HG02840 (cell line): ENCODE data around the gene SPPL3.
"Not testable (repeated sequence)": the region's sequence is repeated elsewhere in the genome, so short reads cannot be mapped to it uniquely, and the experiment has no call there.

Experiments used
- ATAC-seq: cut with Tn5 transposase; IDR thresholded peaks from one replicate; pipeline ENCODE4 v1.9.1; 2021; ENCODE audit warnings: mild to moderate bottlenecking, moderate library complexity, moderate number of reproducible peaks; ENCODE audit not compliant: unreplicated experiment, low FRiP score

Gene SPPL3

DNA sequence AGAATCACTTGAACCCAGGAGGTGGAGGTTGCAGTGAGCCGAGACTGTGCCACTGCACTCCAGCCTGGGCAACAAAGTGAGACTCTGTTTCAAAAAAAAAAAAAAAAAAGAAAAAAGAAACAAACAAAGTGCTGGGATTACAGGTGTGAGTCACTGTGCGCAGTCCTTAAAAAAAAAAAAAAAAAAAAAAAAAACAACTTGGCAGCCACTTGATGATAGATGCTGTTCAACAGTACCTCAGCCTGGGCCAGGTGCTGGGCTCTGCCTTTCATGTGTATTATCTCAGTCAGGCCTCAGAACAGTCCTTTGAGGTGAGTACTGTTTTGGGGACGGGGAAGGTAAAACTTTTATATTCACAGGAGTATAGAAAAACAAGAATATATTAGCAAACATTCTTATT lies 169.0 kb downstream of the SPPL3 start:
- no peak for ATAC-seq

DNA sequence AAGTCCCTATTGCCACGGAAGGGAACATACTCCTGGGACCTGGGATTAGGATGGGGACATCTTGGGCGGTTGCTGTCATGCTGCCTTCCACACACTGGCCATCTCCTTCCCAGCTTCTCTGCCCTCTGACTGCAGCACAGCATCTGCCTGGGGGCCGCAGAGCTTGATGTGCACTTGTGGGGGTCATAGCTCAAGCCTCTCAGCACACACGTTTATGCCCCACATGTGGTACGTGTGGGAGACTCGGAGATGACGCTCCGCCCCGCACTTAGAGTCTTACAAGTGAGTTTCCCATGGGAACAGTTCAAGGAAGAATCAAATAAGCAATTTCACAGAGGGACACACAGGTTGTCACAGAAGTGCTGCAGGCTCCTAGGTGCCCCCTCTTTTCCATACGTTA lies 169.9 kb downstream of the SPPL3 start:
- ATAC-seq: no peak

DNA sequence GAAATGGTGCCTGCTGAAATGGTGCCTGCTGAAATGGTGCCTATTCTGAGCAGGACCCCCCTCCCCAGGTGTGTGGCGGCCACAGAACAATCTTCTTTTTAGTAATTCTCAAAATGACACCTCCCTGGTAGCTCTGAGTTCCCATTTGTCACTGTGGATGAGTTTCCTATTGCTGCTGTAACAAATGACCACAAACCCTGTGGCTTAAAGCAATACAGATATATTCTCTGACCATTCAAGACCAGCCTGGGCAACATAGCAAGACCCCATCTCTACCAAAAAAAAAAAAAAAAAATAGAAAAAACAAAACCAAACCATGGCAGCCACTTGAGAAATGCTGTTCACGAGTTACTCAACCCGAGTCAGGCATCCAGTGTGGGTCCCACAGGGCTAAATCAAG lies 170.6 kb downstream of the SPPL3 start:
- no peak for ATAC-seq

DNA sequence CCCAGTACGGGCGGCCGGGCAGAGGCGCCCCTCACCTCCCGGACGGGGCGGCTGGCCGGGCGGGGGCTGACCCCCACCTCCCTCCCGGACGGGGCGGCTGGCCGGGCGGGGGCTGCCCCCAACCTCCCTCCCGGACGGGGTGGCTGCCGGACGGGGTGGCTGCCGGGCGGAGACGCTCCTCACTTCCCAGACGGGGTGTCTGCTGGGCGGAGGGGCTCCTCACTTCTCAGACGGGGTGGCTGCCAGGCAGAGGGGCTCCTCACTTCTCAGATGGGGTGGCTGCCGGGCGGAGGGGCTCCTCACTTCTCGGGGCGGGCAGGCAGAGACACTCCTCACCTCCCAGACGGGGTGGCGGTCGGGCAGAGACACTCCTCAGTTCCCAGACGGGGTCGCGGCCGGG lies 172.0 kb downstream of the SPPL3 start:
- ATAC-seq: not testable (repeated sequence)

DNA sequence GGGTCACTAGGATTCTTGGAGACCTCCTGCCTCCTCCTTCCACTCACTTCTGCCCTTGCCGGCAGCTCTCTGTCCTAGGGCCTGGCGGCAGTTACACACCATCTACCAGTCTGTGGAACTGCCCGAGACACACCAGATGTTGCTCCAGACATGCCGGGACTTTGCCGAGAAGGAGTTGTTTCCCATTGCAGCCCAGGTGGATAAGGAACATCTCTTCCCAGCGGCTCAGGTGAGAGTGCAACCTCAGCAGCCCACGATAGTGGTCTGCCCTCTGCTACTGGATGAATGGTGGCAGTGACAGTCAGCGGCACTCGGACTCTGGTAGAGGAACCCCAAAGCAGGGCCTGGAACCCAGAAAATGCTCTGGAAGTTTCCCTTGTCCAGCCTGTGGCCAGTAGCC lies 177.2 kb downstream of the SPPL3 start:
- ATAC-seq: no peak

DNA sequence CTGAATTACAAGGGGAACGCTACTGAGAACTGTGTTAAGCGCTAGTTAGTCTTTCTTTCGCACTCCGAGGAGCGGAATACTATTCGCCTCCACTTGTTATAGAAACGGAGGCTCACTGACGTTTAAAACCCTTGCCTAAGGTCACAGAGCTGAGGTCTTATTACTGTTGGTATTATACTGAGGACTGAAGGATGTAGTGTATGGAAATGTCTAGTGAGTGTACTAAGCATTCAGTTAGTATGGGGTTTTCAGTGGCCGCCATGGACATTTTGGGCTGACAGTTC lies 177.7 kb downstream of the SPPL3 start:
- no peak for ATAC-seq

DNA sequence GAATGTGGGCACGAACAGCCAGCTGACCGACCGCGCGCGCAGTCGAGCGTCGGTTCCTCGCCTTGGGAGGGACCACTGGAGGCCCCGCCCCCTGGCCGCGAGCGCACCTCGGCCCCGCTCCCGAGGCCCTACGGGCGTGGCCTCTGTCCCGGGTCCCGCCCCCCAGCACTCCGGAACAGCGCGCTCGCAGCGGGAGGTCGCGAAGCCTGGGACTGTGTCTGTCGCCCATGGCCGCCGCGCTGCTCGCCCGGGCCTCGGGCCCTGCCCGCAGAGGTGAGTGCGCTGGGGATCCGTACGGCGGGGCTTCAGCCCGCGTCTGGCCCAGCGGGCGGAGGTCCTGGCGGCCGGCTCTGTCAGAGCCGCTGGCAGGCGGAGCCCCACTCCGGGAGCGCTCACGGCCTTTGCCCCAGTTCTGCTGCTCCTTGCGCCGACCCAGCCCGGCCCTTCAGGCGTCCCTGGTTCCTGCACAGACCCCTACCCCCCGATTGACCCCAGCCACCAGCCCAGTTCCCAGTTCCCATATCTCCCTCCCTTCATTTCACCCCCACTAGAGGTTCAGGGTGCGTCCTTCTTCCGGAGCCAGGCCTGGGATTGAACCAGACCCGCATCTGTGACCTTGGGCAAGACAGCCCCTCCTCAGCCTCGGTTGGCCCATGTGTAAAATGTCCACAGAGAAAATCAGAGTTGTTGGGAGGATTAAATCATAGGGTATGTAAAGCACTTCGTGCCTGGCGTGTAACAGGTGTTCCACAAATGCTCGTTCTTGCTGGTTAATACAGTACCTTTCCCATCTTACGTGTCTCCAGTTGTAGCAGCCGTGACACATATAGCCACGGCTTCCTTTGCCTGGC lies 178.3 kb downstream of the SPPL3 start, which contains the start of gene ACADS:
ACADS (plus strand) TSS at position 168 of the 851 bp plus-strand sequence; CDS start at position 228, 60 bp downstream.
- ATAC-seq: peak; percentile 89

DNA sequence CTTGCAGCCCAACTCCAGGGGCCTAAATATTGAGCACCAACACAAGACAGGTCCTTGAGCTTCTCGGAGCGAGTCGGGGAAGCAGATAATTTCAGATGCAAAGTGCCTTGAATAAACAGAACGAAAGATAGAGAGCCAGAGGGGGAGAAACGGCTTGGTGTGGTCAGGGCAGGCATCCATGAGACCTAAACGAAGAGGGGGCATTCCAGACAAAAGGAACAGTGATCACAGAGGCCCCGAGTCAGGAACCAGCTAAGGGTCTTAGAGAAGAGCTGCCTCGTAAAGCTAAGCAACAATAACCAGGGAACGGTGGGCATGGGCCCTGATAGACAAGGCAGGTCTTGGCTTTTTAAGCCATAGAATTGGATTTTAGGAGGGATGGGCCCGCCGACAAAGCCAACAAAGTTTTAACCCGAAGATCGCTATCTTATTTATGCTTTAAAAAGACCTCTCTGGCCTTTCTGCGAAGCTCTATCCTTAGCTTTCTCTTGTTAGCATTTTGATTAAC lies 179.0 kb downstream of the SPPL3 start:
- peak; percentile 12 for ATAC-seq

DNA sequence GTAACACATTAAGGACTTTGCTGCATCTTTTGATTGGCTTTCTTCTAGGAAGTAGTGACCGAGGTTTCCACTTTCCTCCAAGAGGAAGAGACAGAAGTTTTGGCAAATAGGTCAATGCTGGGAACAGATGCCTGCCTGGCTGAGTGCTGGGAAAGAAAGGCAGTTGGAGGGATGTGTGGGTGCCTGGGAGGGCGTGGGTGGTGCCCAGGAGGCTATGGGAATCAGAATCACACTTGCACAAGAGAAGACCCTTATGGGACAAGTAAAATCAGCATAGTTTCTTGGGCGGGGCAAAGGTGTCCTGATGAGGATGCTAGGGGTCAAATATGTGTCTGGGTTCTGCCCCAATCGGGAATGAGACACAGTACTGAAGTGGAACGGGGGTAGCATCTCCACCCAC lies 179.4 kb downstream of the SPPL3 start:
- no peak for ATAC-seq

DNA sequence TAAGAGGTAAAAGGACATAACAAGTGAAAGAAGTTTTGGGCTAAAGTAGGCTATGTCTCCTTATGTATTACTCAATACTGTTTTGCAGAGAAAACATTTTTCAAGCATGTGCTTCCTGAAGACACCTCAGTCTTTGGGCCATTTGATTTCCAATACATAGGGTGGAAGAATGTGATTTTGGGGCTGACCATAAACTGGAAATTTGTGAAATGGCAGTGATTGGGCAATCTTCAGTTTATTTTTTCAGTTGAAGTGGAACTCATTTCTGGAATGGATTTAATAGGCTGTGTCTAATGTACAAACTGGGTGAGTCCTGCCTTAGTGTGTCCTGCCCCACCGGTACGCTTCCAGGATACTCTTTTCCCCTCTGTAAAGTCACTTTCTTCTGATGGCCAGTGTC lies 181.4 kb downstream of the SPPL3 start:
- ATAC-seq: no peak

DNA sequence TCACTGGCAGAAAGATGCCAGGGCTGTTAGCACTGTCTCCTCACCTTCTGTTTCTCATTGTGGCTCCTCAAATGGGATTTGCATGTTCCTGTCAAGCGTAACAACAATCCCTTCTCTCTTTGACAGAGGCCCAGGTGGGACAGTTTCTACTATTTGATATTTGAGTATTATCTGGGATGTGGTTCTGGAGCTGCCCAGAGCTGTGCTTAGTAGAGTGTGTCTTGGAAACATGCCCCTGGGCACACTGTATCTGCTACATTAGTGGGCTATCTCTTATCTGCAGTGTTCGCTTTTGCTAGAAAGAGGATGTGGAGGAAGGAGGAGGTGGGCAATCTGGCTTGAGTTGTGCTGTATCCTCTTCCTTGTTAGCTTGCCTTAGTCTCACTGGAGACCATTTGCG lies 182.3 kb downstream of the SPPL3 start:
- no peak for ATAC-seq

DNA sequence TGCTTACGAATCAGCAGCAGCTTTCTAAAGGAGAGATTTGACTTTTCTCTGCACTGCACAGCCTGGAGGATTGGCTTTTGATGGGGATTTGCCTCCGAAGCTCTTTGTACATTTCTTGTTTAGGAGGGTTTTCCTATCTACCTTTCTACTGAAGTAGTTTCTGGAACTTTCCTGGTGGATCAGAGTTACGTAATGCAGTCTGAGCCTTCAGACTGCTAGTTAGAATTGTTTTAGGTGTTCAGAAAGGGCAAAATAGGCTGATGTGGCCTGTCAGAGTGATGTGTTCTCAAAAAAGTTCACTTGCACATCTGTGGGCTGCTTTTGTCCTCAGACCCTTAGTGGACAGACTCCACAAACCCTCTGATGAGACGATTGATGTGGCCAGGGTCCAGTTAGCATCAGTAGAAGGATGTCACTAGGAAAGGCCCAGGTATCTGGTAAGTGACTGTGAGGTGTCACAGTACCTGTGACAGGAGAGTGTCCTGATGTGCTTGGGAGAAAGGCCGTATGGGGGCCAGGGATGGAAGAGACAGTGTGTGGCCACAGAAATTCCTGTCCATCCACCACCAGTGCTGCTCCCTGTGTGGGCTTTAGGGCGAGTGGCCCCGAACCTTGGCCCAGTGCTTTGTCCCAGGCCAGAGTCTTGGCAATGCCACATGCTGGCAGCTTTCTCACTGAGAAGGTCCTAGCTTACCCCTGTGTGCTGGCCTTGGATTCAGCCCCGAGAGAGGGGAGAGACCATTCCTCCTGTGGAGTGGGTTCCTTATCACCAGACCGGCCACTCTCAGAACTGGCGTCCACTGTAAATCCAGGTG lies 183.0 kb downstream of the SPPL3 start:
- no peak for ATAC-seq

DNA sequence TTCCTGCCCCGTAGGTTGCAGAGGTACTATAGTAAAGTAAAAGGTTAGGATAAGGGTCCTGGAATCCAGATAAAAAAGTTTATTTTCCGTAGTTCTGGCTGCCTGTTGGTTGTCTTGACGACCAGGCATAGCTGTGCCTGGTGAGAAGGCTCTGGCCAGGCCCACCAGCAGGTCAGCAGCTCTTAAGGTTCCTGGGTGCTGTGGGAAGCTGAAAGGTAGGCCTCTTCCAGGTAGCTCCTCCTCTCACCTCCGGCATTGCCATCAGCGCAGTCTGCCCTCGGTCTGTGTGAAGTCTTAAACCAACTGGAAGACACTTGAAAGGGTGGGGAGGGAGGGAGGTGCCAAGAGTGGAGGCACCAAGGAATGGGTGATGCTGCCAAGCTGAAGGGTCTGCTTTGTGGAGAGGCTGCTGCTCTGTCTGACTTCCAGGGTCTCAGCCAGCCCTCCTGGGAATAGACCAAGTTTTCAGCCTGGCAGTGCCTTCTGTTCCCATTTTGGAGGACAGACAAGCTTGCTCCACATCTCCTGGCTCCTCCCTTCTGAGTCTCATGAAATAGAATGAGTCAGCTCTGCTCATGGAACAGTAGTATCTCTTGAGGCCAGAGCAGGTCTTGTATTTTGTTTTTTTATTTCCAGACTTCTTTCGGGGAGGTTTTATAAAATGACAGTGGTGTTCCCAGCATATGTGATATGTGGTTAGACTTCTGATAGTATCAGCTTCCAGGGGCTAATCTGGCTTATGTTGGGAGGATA lies 183.7 kb downstream of the SPPL3 start:
- ATAC-seq: no peak

DNA sequence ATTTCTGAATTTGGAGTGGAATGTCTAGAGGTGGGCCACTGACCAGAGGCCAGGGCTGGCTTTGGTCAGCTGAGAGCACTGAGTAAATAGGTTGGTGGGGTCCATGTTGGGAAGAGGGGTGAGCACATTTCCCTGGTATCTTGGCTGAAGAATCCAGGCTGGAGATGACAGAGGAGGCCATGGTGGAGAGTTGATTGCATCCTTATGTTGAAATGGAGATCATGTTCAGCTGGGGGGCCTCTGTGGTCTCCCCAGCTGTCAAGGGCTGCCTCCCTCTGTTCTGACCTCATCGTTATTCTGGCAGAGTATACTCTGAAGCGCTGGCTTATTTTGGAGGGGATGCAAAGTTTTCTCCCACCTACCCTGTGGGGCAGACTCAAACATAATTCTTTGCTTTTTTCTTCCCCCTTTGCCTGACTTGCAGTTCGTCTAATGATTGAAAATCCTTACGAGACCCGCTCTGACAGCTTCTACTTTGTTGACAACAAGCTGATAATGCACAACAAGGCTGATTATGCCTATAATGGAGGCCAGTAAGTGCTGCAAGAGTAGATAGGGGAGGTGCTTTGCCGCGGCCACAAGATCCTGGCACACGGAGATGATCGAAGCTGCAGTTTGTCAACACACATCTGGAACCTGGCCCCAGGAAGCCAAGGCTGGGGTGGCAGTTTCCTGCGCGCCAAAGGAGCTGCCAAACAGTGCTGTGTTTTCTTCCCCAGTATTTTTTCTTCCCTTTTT lies 184.5 kb downstream of the SPPL3 start:
- ATAC-seq: no peak

DNA sequence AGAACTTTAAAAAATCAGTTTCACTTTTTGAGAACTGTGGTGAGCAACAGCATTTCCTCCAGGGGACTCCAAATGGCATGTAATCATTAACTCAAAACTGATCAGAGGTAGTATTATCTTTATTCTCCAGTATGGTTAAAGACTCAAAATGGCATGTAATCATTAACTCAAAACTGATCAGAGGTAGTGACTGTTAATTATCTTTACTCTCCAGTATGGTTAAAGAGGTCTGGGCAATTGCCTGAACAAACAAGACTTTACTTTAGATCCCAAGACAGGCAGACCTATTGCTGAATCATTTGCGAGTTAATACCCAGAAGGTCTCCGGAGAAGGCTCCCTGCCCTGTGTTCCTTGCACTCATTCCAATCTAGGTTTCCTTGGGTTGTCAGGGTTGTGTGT lies 185.1 kb downstream of the SPPL3 start:
- no peak for ATAC-seq

DNA sequence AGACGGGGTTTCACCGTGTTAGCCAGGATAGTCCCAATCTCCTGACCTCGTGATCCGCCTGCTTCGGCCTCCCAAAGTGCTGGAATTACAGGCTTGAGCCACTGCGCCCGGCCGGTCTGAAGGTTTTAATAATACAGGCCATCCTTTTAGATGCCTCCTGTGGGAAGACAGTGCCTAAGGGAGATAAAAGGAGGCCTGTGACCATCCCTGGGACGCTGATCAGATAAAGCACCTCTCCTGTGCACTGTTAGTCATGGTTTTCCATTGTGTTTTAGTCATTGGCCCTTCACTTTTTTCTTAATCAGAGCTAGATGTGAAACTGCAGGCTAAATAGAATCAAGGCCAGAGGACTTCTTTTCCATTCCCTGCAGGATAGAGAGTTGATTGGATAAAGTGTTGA lies 186.1 kb downstream of the SPPL3 start:
- no peak for ATAC-seq

DNA sequence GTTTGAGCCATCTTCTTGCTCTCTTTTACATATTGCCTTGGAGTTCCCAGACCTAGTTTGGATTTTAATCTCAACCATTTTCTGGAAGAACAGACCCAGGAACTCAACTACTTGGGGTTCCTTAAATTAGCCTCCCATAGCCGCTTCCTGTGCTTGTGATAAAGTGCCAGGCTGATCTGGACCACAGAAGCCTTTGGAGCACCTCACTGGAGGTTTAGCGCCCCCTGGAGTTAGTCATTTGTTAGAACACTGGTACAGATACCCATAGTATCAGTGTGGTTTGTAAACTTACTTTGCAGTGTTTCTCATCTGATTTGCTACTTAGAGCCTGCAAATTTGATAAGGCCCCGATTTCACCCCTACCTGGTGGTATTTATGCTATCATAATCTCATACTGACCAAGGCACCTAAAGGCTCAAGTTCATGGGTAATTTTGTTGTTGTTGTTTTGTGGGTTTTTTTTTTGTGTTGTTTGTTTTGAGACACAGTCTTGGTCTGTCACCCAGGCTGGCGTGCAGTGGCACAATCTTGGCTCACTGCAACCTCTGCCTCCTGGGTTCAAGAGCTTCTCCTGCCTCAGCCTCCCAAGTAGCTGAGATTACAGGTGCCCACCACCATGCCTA lies 190.2 kb downstream of the SPPL3 start:
- ATAC-seq: no peak

DNA sequence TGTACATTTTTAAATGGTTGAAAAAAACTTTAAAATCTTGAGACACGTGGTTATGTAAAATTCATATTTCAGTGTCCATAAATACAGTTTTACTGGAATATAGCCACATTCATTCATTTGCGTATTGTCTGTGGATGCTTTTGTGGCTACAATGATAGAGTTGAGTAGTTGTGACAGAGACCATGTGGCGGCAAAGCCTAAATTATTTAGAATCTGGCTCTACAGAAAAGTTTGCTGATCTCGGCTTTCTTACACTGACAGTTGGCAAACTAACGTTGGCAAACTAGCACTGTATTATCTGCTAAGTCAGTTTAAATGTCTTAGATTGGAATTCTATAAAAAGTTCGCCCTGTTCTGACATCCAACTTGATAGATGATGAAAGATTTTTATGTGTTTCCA lies 191.5 kb downstream of the SPPL3 start:
- no peak for ATAC-seq
